Parathyroid adenoma (tissue), 2 donors: ENCODE data around the gene SCN3B.

ENCODE experiments used
- H2AFZ ChIP-seq: fragments of 300-600 bp; sonication (generic); one replicate; pipeline ENCODE4 v1.7.0; 2017; ENCODE audit warnings: antibody characterized with exemption, mild to moderate bottlenecking
- H3K27ac ChIP-seq: fragments of 300-600 bp; sonication (generic); one replicate; pipeline ENCODE4 v1.7.0; 2017
- H3K27me3 ChIP-seq: fragments of 300-600 bp; sonication (generic); one replicate; pipeline ENCODE4 v1.7.0; 2017; ENCODE audit warnings: low read length; ENCODE audit not compliant: control insufficient read depth, insufficient read depth
- H3K36me3 ChIP-seq: fragments of 300-600 bp; sonication (generic); one replicate; pipeline ENCODE4 v1.7.0; 2017; ENCODE audit warnings: low read length; ENCODE audit not compliant: control insufficient read depth, insufficient read depth
- H3K4me1 ChIP-seq: fragments of 300-600 bp; sonication (generic); one replicate; pipeline ENCODE4 v1.7.0; 2017; ENCODE audit warnings: control low read depth
- H3K4me2 ChIP-seq: fragments of 300-600 bp; sonication (generic); one replicate; pipeline ENCODE4 v1.7.0; 2017; ENCODE audit warnings: low read length
- H3K4me3 ChIP-seq: fragments of 300-600 bp; sonication (generic); one replicate; pipeline ENCODE4 v1.7.0; 2017; ENCODE audit warnings: low read depth, low read length
- H3K79me2 ChIP-seq: fragments of 300-600 bp; sonication (generic); one replicate; pipeline ENCODE4 v1.7.0; 2017; ENCODE audit warnings: control low read depth
- H3K9ac ChIP-seq: fragments of 300-600 bp; sonication (generic); one replicate; pipeline ENCODE4 v1.7.0; 2017; ENCODE audit warnings: mild to moderate bottlenecking
- H3K9me3 ChIP-seq: fragments of 300-600 bp; sonication (generic); one replicate; pipeline ENCODE4 v1.7.0; 2017; ENCODE audit warnings: low read length; ENCODE audit not compliant: control insufficient read depth
- CTCF ChIP-seq: fragments of 300-600 bp; sonication (generic); IDR thresholded peaks from one replicate; pipeline ENCODE4 v1.7.0; 2017; ENCODE audit warnings: antibody characterized with exemption, mild to moderate bottlenecking
- donor health status: primary hyperparathyroidism.

The SCN3B gene

GRCh38 chr11:123641495-123641840, 13.0 kb downstream of the SCN3B start:
- H3K27ac ChIP-seq, result no peak overlapping the region

GRCh38 chr11:123640677-123641494, 13.5 kb downstream of the SCN3B start:
- H3K79me2 ChIP-seq, result no peaks in the 10 kb centered on the region
- H3K4me3 ChIP-seq, result no peak overlapping the region
- H3K9me3 ChIP-seq, result no peaks in the 10 kb centered on the region
- no peaks in the 10 kb centered on the region for H3K36me3 ChIP-seq
- peaks cover 2% of the 10 kb centered on the region for H3K4me1 ChIP-seq
- no peak overlapping the region for H3K27ac ChIP-seq
- H2AFZ ChIP-seq, result no peak overlapping the region
- TF ChIP-seq CTCF, result peak; percentile 61
- H3K27me3 ChIP-seq, result no peaks in the 10 kb centered on the region
- no peak overlapping the region for H3K4me2 ChIP-seq
- no peak overlapping the region for H3K9ac ChIP-seq

More at GRCh38 chr11:123641495-123641840, 13.0 kb downstream of the SCN3B start:
- H3K9ac ChIP-seq, result no peak overlapping the region
- H3K79me2 ChIP-seq, result no peaks in the 10 kb centered on the region
- H3K36me3 ChIP-seq, result no peaks in the 10 kb centered on the region
- H2AFZ ChIP-seq, result no peak overlapping the region
- no peaks in the 10 kb centered on the region for H3K27me3 ChIP-seq
- no peak for TF ChIP-seq CTCF
- no peak overlapping the region for H3K4me2 ChIP-seq
- peaks cover 2% of the 10 kb centered on the region for H3K4me1 ChIP-seq
- no peaks in the 10 kb centered on the region for H3K9me3 ChIP-seq
- H3K4me3 ChIP-seq, result no peak overlapping the region

- Histone ChIP-seq H3K9me3 (no peaks in the 10 kb centered on the region), H3K4me2 (no peak overlapping the region), H3K79me2 (no peaks in the 10 kb centered on the region), H3K4me1 (no peaks in the 10 kb centered on the region), H3K36me3 (no peaks in the 10 kb centered on the region), H3K4me3 (no peak overlapping the region), H3K27me3 (no peaks in the 10 kb centered on the region), H3K9ac (no peak overlapping the region), H3K27ac (no peak overlapping the region), H2AFZ (no peak overlapping the region)
- no peak for TF ChIP-seq CTCF
These were observed 14.4 kb downstream of the SCN3B start for GRCh38 chr11:123640029-123640428.

GRCh38 chr11:123630126-123630608, 24.3 kb downstream of the SCN3B start:
- H3K4me3 ChIP-seq, result no peak overlapping the region
- no peaks in the 10 kb centered on the region for H3K27me3 ChIP-seq
- no peak overlapping the region for H3K4me2 ChIP-seq
- no peak overlapping the region for H3K27ac ChIP-seq
- no peaks in the 10 kb centered on the region for H3K36me3 ChIP-seq
- TF ChIP-seq CTCF, result no peak
- H3K9me3 ChIP-seq, result no peaks in the 10 kb centered on the region
- no peaks in the 10 kb centered on the region for H3K79me2 ChIP-seq
- no peak overlapping the region for H3K9ac ChIP-seq
- H3K4me1 ChIP-seq, result no peaks in the 10 kb centered on the region
- no peak overlapping the region for H2AFZ ChIP-seq
